ENCODE results near the gene COLGALT1. TPM values are rescaled to one million over a fixed set of nuclear protein-coding genes. Genes with fewer than 3 reads are reported as not detected.

The COLGALT1 gene
- total RNA-seq, 1 experiment from 2014 or later, result 86.0 TPM

- H3K36me3 ChIP-seq (ENCODE audit: control insufficient read depth in 1 of 2, insufficient read depth in 2 of 2, low read length in 2 of 2), result no peaks in the 10 kb centered on the region
- H4K20me1 ChIP-seq (ENCODE audit: insufficient read depth), result no peaks in the 10 kb centered on the region
- H3K4me2 ChIP-seq (ENCODE audit: low read length), result peak overlapping the region; percentile 2; the same call in 1 of the 2 replicates
- ChIA-PET RAD21 (ENCODE audit: low non-redundant PET in 1 of 2, low total read pairs in 2 of 2, uncharacterized antibody in 2 of 2, unreplicated experiment in 2 of 2) (no interaction called here), POLR2A (no interaction called here), CTCF (no interaction called here)
- H3K4me1 ChIP-seq (ENCODE audit: control insufficient read depth in 1 of 2, insufficient read depth in 2 of 2, low read length in 2 of 2), result peaks cover 8 to 25% of the 10 kb centered on the region in 2 experiments
- no peak overlapping the region for H3K4me3 ChIP-seq (replicated peaks in 1 of 2; ENCODE audit: low read depth in 1 of 2, low read length in 2 of 2)
- no peaks in the 10 kb centered on the region for H3K79me2 ChIP-seq (ENCODE audit: insufficient read depth, low read length)
- no peaks in the 10 kb centered on the region for H3K9me3 ChIP-seq (ENCODE audit: control insufficient read depth in 1 of 2, insufficient read depth in 1 of 2, low read depth in 1 of 2, low read length in 2 of 2)
- no peak overlapping the region for H3K27ac ChIP-seq (ENCODE audit: low read depth, low read length)
- no peaks in the 10 kb centered on the region for H3K9me2 ChIP-seq (ENCODE audit: insufficient read depth)
- TF ChIP-seq ELF1 (IDR thresholded peaks at IDR 0.05; ENCODE audit: borderline replicate concordance, low read depth) (no peak), SIN3A (IDR thresholded peaks at IDR 0.05; ENCODE audit: low read depth) (no peak), SP1 (IDR thresholded peaks at IDR 0.05; ENCODE audit: low read depth) (no peak), TCF7L2 (IDR thresholded peaks at IDR 0.05; ENCODE audit: borderline replicate concordance, extremely low read depth, insufficient read depth, insufficient read length) (no peak), YY1 (IDR thresholded peaks at IDR 0.05; ENCODE audit: extremely low read depth, insufficient replicate concordance, low read depth, low read length) (no peak), CEBPB (IDR thresholded peaks at IDR 0.05; ENCODE audit: low read depth) (no peak), FOSL1 (IDR thresholded peaks at IDR 0.05; ENCODE audit: low read depth) (no peak), ATF3 (IDR thresholded peaks at IDR 0.05) (no peak), CTCF (IDR thresholded peaks at IDR 0.05 in 2 of 3, conservative IDR thresholded peaks at IDR 0.05 in 1 of 3; ENCODE audit: borderline replicate concordance in 1 of 3, insufficient read depth in 1 of 3, low read depth in 2 of 3, low read length in 2 of 3) (no peak)
- H3K27me3 ChIP-seq (ENCODE audit: insufficient read depth, low read length), result no peaks in the 10 kb centered on the region
- no TSS peak for BruUV-seq (replicated peaks)
- ATAC-seq (no peak), DNase-seq (ENCODE audit: low read depth, low spot score) (no peak)
- no peak overlapping the region for H2AFZ ChIP-seq (ENCODE audit: low read depth, low read length, poor library complexity, severe bottlenecking)
- no peak overlapping the region for H3K9ac ChIP-seq (ENCODE audit: low read length)
- intact Hi-C loops (cut with micrococcal nuclease), result no loop called here
These were observed 18.5 kb upstream of the COLGALT1 start for GRCh38 chr19:17536955-17537354.

Measured in HCT116 (cell line).